Right lobe of liver (tissue), 6 donors: ENCODE data around the gene FABP7. TPM values are rescaled to one million over a fixed set of nuclear protein-coding genes. Genes with fewer than 3 reads are reported as not detected.

ENCODE experiments used
- ATAC-seq, 4 donors: fragments of 200-7000 bp; cut with Tn5 transposase; one replicate each; pipeline ENCODE4 v1.9.1; 2020; ENCODE audit warnings: mild to moderate bottlenecking in 4 of 4, moderate library complexity in 4 of 4
- DNase-seq, 3 donors: peaks; one replicate each; pipeline ENCODE4 v3.0.0-alpha.2; 2020
- H3K27ac ChIP-seq, 3 donors: fragments of 200-600 bp; one replicate each; pipeline ENCODE4 v1.8.0; 2022
- H3K27me3 ChIP-seq, 2 donors: fragments of 200-600 bp; one replicate each; pipeline ENCODE4 v1.8.0; 2022
- H3K36me3 ChIP-seq, 4 donors: fragments of 200-600 bp; sonication (generic) in 1 of 4; one replicate each; pipeline versions ENCODE4 v1.5.1 to v1.8.0; 2017 to 2022; ENCODE audit warnings: control low read depth in 1 of 4
- H3K4me1 ChIP-seq, 4 donors: fragments of 200-600 bp; sonication (generic) in 1 of 4; one replicate each; pipeline versions ENCODE4 v1.5.1 to v1.8.0; 2017 to 2022; ENCODE audit warnings: control low read depth in 1 of 4
- H3K4me3 ChIP-seq, 3 donors: fragments of 200-600 bp; one replicate each; pipeline ENCODE4 v1.8.0; 2022
- H3K9me3 ChIP-seq, 4 donors: fragments of 200-600 bp; sonication (generic) in 1 of 4; one replicate each; pipeline versions ENCODE4 v1.5.1 to v1.8.0; 2017 to 2022; ENCODE audit warnings: control low read depth in 1 of 4
- POLR2A ChIP-seq: fragments of 450-650 bp; IDR thresholded peaks from one replicate; pipeline ENCODE4 v1.6.1; 2017; ENCODE audit warnings: antibody characterized with exemption, mild to moderate bottlenecking
- WGBS: methylation state at CpG from one replicate; pipeline ENCODE4 v1.1.6; 2018; ENCODE audit warnings: low coverage, low lambda C conversion rate; ENCODE audit not compliant: insufficient coverage; ENCODE audit errors: missing lambda C conversion rate; 5-methylcytosine and 5-hydroxymethylcytosine counted together
- intact Hi-C, 2 donors: fragments of 100-400 bp; cut with DNase I; formaldehyde crosslinking; loops; one replicate each; pipeline versions ENCODE4 v1.11.2 to v1.14.1; 2022
- total RNA-seq, 6 experiments: library from RNA; depleted of rRNA in 2 of 6; stranded (reverse); fragments of >200 nt in 2 of 6; fragmentation: NEBNext Ultra II Directional in 3 of 6; extraction: Animal tissue kit (Norgen Biotek cat#: 25700) in 3 of 6; gene quantifications; one replicate each; pipeline versions ENCODE4 v1.1.0 to v1.2.4, GENCODE V29; 2016 to 2023
- TF ChIP-seq, protein P1 (sequence below), 4 donors: fragments of 200-600 bp in 3 of 4; fragments of 450-650 bp in 1 of 4; IDR thresholded peaks; one replicate each; pipeline versions ENCODE4 v1.5.1 to v1.8.0; 2016 to 2022; ENCODE audit warnings: antibody characterized with exemption in 4 of 4, mild to moderate bottlenecking in 2 of 4
- donor health status: DM: no; HTN: yes; CAD: no.
- donor health status: DM: no; HTN: no; CAD: no.
- donor health status: DM: no; HTN: no; CAD: no.
- donor health status: DM: no; HTN: yes; CAD: no.
- donor health status: DM: no; HTN: yes; CAD: no.

FABP7 gene
- total RNA-seq, 6 experiments from 2014 or later, result not detected

DNA sequence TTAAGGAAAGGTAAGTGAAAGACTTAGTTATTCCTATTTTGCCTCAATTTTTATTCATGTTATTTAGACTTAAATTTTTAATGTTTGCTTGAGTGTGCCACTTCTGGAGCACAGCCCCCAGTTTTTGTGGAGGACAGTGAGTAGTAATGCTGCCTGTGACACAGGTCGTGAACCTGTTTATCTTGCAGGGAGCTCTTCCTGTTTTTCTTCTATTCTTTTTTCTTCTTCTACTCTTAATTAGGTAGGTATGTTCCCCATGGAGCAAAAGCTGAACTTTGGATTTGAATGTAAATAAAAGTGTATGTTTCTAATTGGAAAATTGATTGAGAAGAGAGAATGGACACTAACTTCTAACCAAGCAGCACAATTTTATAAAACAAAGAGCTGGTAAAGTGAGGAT is 21.9 kb downstream of the FABP7 start:
- Histone ChIP-seq H3K9me3 (no peaks in the 10 kb centered on the region), H3K4me3 (no peak overlapping the region), H3K4me1 (peaks cover 0 to 42% (median 8%) of the 10 kb centered on the region in 4 donors), H3K36me3 (peaks cover 0 to 23% (median 6%) of the 10 kb centered on the region in 4 donors), H3K27me3 (no peaks in the 10 kb centered on the region), H3K27ac (no peak overlapping the region)
- no peak for DNase-seq
- TF ChIP-seq, protein P1, sequence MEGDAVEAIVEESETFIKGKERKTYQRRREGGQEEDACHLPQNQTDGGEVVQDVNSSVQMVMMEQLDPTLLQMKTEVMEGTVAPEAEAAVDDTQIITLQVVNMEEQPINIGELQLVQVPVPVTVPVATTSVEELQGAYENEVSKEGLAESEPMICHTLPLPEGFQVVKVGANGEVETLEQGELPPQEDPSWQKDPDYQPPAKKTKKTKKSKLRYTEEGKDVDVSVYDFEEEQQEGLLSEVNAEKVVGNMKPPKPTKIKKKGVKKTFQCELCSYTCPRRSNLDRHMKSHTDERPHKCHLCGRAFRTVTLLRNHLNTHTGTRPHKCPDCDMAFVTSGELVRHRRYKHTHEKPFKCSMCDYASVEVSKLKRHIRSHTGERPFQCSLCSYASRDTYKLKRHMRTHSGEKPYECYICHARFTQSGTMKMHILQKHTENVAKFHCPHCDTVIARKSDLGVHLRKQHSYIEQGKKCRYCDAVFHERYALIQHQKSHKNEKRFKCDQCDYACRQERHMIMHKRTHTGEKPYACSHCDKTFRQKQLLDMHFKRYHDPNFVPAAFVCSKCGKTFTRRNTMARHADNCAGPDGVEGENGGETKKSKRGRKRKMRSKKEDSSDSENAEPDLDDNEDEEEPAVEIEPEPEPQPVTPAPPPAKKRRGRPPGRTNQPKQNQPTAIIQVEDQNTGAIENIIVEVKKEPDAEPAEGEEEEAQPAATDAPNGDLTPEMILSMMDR (IDR thresholded peaks at IDR 0.05), result no peak
- TF ChIP-seq POLR2A, result no peak
- no peak for ATAC-seq
- 42% methylated on average over 1 of the region's 1 CpG for WGBS
- intact Hi-C loops, result no loop called here

DNA sequence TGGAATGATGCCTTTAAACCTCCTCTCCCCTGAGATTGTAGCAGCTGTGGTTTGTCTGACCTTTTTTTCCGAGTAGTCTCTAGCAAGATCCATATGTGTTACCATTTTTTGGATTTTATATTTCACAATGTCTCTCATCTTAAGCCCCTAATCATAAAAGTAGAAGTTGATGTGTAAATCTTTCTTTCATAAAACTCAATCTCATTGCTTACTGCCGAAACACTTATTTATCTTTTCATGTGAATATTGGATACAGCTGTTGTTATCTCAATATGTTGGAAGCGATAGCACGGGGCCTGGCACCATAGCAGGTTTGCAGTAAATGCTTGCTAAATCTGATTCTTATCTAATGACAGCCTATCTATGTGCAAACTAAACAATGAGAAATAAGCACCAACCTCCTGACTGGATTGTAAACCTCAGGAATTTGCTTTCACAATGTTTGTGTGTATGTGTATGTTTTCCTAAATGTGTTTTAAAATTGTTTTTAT is 23.7 kb downstream of the FABP7 start:
- no peak overlapping the region for H3K4me3 ChIP-seq
- intact Hi-C loops, result no loop called here
- DNase-seq (peak; percentile 56 to 68 (median 57)), ATAC-seq (peak; percentile 53 to 88 (median 70))
- H3K9me3 ChIP-seq, result no peaks in the 10 kb centered on the region
- TF ChIP-seq, protein P1 (IDR thresholded peaks at IDR 0.05), result no peak
- no peak for TF ChIP-seq POLR2A
- no peaks in the 10 kb centered on the region for H3K27me3 ChIP-seq
- H3K4me1 ChIP-seq, result peaks cover 0 to 31% (median 4%) of the 10 kb centered on the region in 4 donors
- 8% methylated on average over 4 of the region's 4 CpGs for WGBS
- peaks cover 0 to 23% (median 6%) of the 10 kb centered on the region in 4 donors for H3K36me3 ChIP-seq
- peak overlapping the region in 1 of 3 donors; percentile 52 for H3K27ac ChIP-seq

DNA sequence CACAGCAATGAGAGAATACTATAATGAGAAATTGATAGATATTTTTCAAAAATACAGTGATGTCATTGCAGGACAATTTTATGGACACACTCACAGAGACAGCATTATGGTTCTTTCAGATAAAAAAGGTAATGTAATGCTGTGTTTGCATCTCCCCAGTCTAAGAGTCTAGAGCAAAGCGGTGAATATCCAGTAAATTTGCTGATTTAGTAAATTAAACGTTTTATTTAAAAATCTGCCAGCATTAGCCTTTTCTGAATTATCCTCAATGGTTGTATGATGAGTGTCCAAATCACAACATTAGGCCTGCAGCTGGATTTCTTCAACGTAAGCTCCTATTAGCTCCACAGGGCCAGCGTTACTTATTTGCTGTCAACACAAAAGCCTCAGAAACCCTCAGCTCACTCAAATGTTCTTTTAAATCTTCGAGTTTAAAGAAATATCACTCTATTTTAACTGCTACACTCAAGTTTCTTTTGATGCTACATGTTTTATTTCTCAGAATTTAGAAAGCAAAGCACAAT is 25.5 kb downstream of the FABP7 start:
- Histone ChIP-seq H3K27me3 (no peaks in the 10 kb centered on the region), H3K9me3 (no peaks in the 10 kb centered on the region), H3K4me1 (peaks cover 0 to 16% (median 0%) of the 10 kb centered on the region in 4 donors), H3K27ac (no peak overlapping the region), H3K36me3 (peaks cover 0 to 30% (median 6%) of the 10 kb centered on the region in 4 donors), H3K4me3 (no peak overlapping the region)
- ATAC-seq, result no peak
- WGBS, result 83% methylated on average over 5 of the region's 5 CpGs
- intact Hi-C loops, result no loop called here
- no peak for TF ChIP-seq POLR2A
- TF ChIP-seq, protein P1 (IDR thresholded peaks at IDR 0.05), result no peak
- no peak for DNase-seq

DNA sequence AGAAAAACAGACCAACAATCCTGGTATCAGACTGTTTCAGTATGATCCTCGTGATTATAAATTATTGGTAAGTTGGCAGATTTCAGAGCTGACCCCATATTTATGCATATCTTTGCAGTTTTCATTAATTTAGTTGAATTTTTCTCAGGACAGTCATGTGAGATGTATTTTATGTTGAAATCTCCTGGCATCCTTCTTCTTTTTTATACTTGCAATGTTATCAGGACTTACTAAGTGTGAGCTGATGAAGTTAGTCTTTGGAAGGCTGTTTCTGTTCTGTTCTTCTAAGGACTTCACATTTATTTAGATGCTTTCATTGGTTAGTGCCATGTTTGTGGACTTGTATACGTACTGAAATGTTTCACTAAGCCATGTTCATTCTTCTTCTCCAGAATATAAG is 26.8 kb downstream of the FABP7 start:
- peaks cover 0 to 16% (median 0%) of the 10 kb centered on the region in 4 donors for H3K4me1 ChIP-seq
- ATAC-seq, result peak in 1 of 4 donors; percentile 17
- WGBS, result 76% methylated on average over 2 of the region's 2 CpGs
- H3K27me3 ChIP-seq, result no peaks in the 10 kb centered on the region
- no peak overlapping the region for H3K27ac ChIP-seq
- H3K4me3 ChIP-seq, result no peak overlapping the region
- H3K36me3 ChIP-seq, result peaks cover 0 to 39% (median 6%) of the 10 kb centered on the region in 4 donors
- no peaks in the 10 kb centered on the region for H3K9me3 ChIP-seq
- no peak for DNase-seq
- intact Hi-C loops, result no loop called here
- TF ChIP-seq, protein P1 (IDR thresholded peaks at IDR 0.05), result no peak
- no peak for TF ChIP-seq POLR2A
